Stomach (tissue), 4 donors: ENCODE results near the gene PDAP1.

Experiments used
- CTCF ChIP-seq, 7 experiments: fragments of 450-650 bp in 4 of 7; fragments of 200-600 bp in 3 of 7; sonication (generic) in 3 of 7; IDR thresholded peaks; one replicate each; pipeline ENCODE4 v1.5.1; 2016 to 2019; ENCODE audit warnings: antibody characterized with exemption in 7 of 7, control low read depth in 2 of 7, mild to moderate bottlenecking in 1 of 7
- POLR2A ChIP-seq, 4 donors: fragments of 450-650 bp; IDR thresholded peaks; one replicate each; pipeline ENCODE4 v1.6.1; 2016; ENCODE audit warnings: antibody characterized with exemption in 4 of 4, control low read depth in 2 of 4, mild to moderate bottlenecking in 1 of 4, moderate library complexity in 1 of 4
- POLR2AphosphoS5 ChIP-seq, 3 donors: sonication (generic); formaldehyde crosslinking; IDR thresholded peaks; one replicate each; pipeline ENCODE4 v1.6.1; 2016; ENCODE audit warnings: antibody characterized with exemption in 3 of 3

DNA sequence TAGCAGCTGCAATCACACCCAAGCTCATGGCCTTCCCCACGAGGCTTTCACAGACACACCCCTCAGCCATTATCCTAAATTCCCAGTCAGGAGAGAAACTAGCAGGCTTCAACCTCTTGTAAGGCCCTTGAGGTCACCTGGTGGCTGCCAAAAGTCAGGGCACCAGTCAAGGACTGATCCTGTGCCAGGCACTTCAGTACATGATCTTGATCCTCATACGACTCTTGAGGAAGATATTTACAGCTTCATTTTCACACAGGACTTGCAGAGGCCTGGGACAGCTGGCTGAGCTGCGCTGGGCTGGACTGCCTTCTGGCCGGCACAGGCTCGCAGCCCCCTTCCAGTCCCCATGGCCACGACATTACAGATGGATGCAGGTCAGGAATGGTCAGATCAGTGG is 8.8 kb downstream of the PDAP1 start:
- TF ChIP-seq CTCF (IDR thresholded peaks at IDR 0.05) (no peak), POLR2AphosphoS5 (IDR thresholded peaks at IDR 0.05) (no peak), POLR2A (IDR thresholded peaks at IDR 0.05) (no peak)
